ENCODE results near the gene RASAL3. TPM values are rescaled to one million over a fixed set of nuclear protein-coding genes. Genes with fewer than 3 reads are reported as not detected.

RASAL3 gene
- total and polyA plus RNA-seq, 2 of the 4 experiments (the other 2 are of a cell fraction): 0.07 TPM; not detected in 1

DNA sequence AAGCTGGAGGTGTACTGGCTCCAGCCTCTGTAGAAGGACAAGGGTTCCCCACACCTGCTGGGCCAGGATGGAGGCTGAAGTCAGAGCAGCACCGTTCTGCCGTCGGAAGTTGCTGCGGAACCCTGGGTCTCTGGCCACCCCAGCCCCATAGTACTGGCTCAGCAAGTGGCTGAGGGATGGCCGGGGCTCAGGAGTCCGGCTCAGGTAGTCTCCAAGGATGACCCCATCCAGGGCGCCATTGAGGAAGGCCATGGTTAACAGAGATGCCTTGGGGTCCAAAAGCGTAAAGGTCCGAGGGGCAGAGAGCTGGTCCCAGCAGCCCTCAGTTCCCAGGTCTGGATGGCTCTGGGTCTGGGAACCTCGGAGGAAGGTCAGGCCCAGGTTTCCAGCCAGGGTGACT, 11.3 kb upstream of the RASAL3 start:
- no peak for DNase-seq
- Histone ChIP-seq H3K4me3 (ENCODE audit: insufficient read depth, low read depth, low read length) (no peak overlapping the region), H3K14ac (replicated peaks; ENCODE audit: low read depth, low read length) (no peak overlapping the region), H3K23ac (ENCODE audit: low read depth, low read length) (no peak overlapping the region), H3K9me1 (ENCODE audit: insufficient read depth, low read length) (no peaks in the 10 kb centered on the region), H3K9ac (ENCODE audit: low read depth, low read length) (no peak overlapping the region), H4K20me1 (ENCODE audit: insufficient read depth, low read length) (no peaks in the 10 kb centered on the region), H3K27ac (ENCODE audit: insufficient read depth, low read length) (no peak overlapping the region), H2BK120ac (ENCODE audit: low read depth, low read length) (no peak overlapping the region), H3K4me2 (ENCODE audit: low read depth, low read length) (no peak overlapping the region), H4K8ac (ENCODE audit: low read depth in 2 of 2, low read length in 2 of 2) (no peak overlapping the region), H4K5ac (ENCODE audit: low read depth, low read length) (no peak overlapping the region), H3K56ac (ENCODE audit: extremely low read depth, insufficient read depth, low read length) (no peak overlapping the region), H4K91ac (ENCODE audit: insufficient read depth, low read depth, low read length) (no peak overlapping the region), H3K4ac (ENCODE audit: low read depth, low read length) (no peak overlapping the region), H3K18ac (ENCODE audit: low read depth, low read length) (no peak overlapping the region), H3K79me1 (ENCODE audit: low read depth in 1 of 2, low read length in 2 of 2) (no peaks in the 10 kb centered on the region), H3K36me3 (ENCODE audit: control insufficient read depth, insufficient read depth, low read length) (no peaks in the 10 kb centered on the region), H2BK20ac (ENCODE audit: low read depth, low read length) (no peak overlapping the region), H3K27me3 (ENCODE audit: control insufficient read depth, insufficient read depth, low read length) (no peaks in the 10 kb centered on the region), H2BK15ac (ENCODE audit: low read depth, low read length) (no peak overlapping the region), H2BK5ac (ENCODE audit: low read depth, low read length, poor library complexity, severe bottlenecking) (no peak overlapping the region), H3K9me3 (ENCODE audit: control insufficient read depth, insufficient read depth, low read length) (no peaks in the 10 kb centered on the region), H2AK9ac (replicated peaks; ENCODE audit: low read depth, low read length, poor library complexity) (no peak overlapping the region), H2AFZ (replicated peaks; ENCODE audit: low read length, poor library complexity) (no peak overlapping the region), H2AK5ac (ENCODE audit: low read depth, low read length) (no peak overlapping the region), H3K4me1 (ENCODE audit: control insufficient read depth, insufficient read depth, low read length) (no peaks in the 10 kb centered on the region)
- in situ Hi-C loops (cut with MboI; ENCODE audit: low sequenced_read_pairs): no loop called here
- 67% methylated on average over 8 of the region's 10 CpGs; no CpG with 5 or more reads in 1 of the 2 experiments for WGBS, 2 experiments (ENCODE audit: extremely low coverage in 2 of 2, insufficient read length in 1 of 2)
- TF ChIP-seq, protein P1, sequence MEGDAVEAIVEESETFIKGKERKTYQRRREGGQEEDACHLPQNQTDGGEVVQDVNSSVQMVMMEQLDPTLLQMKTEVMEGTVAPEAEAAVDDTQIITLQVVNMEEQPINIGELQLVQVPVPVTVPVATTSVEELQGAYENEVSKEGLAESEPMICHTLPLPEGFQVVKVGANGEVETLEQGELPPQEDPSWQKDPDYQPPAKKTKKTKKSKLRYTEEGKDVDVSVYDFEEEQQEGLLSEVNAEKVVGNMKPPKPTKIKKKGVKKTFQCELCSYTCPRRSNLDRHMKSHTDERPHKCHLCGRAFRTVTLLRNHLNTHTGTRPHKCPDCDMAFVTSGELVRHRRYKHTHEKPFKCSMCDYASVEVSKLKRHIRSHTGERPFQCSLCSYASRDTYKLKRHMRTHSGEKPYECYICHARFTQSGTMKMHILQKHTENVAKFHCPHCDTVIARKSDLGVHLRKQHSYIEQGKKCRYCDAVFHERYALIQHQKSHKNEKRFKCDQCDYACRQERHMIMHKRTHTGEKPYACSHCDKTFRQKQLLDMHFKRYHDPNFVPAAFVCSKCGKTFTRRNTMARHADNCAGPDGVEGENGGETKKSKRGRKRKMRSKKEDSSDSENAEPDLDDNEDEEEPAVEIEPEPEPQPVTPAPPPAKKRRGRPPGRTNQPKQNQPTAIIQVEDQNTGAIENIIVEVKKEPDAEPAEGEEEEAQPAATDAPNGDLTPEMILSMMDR (conservative IDR thresholded peaks at IDR 0.05; ENCODE audit: low read depth, low read length): no peak
- TF ChIP-seq, protein P2, sequence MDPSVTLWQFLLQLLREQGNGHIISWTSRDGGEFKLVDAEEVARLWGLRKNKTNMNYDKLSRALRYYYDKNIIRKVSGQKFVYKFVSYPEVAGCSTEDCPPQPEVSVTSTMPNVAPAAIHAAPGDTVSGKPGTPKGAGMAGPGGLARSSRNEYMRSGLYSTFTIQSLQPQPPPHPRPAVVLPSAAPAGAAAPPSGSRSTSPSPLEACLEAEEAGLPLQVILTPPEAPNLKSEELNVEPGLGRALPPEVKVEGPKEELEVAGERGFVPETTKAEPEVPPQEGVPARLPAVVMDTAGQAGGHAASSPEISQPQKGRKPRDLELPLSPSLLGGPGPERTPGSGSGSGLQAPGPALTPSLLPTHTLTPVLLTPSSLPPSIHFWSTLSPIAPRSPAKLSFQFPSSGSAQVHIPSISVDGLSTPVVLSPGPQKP (IDR thresholded peaks at IDR 0.05; ENCODE audit: borderline replicate concordance, low read depth, low read length): no peak
- TF ChIP-seq RAD21 (IDR thresholded peaks at IDR 0.05; ENCODE audit: low read length) (no peak), BHLHE40 (IDR thresholded peaks at IDR 0.05; ENCODE audit: low read depth, low read length) (no peak), SMC3 (IDR thresholded peaks at IDR 0.05; ENCODE audit: low read depth, low read length) (no peak), CEBPB (IDR thresholded peaks at IDR 0.05; ENCODE audit: low read depth, low read length) (no peak), FOS (IDR thresholded peaks at IDR 0.05; ENCODE audit: low read depth, low read length) (no peak), MXI1 (IDR thresholded peaks at IDR 0.05; ENCODE audit: borderline replicate concordance, low read depth, low read length) (no peak)
- TF ChIP-seq, protein P3, sequence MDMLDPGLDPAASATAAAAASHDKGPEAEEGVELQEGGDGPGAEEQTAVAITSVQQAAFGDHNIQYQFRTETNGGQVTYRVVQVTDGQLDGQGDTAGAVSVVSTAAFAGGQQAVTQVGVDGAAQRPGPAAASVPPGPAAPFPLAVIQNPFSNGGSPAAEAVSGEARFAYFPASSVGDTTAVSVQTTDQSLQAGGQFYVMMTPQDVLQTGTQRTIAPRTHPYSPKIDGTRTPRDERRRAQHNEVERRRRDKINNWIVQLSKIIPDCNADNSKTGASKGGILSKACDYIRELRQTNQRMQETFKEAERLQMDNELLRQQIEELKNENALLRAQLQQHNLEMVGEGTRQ (IDR thresholded peaks at IDR 0.05; ENCODE audit: low read depth, low read length): no peak
- no TSS peak for BruUV-seq (replicated peaks)
- ChIA-PET CTCF (no interaction called here), POLR2A (ENCODE audit: unreplicated experiment) (no interaction called here)
- no peak for ATAC-seq (ENCODE audit: low read depth)
- intact Hi-C loops (cut with micrococcal nuclease): no loop called here
- dilution Hi-C loops (cut with HindIII; ENCODE audit: low sequenced_read_pairs, unreplicated experiment): no loop called here
